Measurements from ENCODE around the gene PSEN1.

GRCh38 chr14:73264080-73264884, 128.0 kb downstream of the PSEN1 start:
- TF ChIP-seq POLR2AphosphoS5 (IDR thresholded peaks at IDR 0.05; ENCODE audit: insufficient read depth, low read depth, low read length) (no peak), GATA2 (IDR thresholded peaks at IDR 0.05; ENCODE audit: insufficient read depth, insufficient read length, low read depth, low read length) (no peak), POLR2A (IDR thresholded peaks at IDR 0.05; ENCODE audit: low read depth, low read length) (no peak), MYC (IDR thresholded peaks at IDR 0.05; ENCODE audit: low read depth, low read length) (no peak), EZH2 (IDR thresholded peaks at IDR 0.05; ENCODE audit: borderline replicate concordance, low read depth, low read length, severe bottlenecking) (no peak)
- TF ChIP-seq, protein P1, sequence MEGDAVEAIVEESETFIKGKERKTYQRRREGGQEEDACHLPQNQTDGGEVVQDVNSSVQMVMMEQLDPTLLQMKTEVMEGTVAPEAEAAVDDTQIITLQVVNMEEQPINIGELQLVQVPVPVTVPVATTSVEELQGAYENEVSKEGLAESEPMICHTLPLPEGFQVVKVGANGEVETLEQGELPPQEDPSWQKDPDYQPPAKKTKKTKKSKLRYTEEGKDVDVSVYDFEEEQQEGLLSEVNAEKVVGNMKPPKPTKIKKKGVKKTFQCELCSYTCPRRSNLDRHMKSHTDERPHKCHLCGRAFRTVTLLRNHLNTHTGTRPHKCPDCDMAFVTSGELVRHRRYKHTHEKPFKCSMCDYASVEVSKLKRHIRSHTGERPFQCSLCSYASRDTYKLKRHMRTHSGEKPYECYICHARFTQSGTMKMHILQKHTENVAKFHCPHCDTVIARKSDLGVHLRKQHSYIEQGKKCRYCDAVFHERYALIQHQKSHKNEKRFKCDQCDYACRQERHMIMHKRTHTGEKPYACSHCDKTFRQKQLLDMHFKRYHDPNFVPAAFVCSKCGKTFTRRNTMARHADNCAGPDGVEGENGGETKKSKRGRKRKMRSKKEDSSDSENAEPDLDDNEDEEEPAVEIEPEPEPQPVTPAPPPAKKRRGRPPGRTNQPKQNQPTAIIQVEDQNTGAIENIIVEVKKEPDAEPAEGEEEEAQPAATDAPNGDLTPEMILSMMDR (IDR thresholded peaks at IDR 0.05; ENCODE audit: extremely low read depth in 1 of 2, insufficient read depth in 1 of 2, low read depth in 1 of 2, low read length in 2 of 2): no peak

Data from endothelial cell of umbilical vein (primary cell).